DLD1 (cell line): ENCODE measurements around the gene ARHGEF7.

Experiments
- in situ Hi-C: cut with HindIII; loops from 2 replicates; pipeline ENCODE4 v1.10.0; 2017; ENCODE audit warnings: low sequenced_read_pairs

ARHGEF7 gene

DNA sequence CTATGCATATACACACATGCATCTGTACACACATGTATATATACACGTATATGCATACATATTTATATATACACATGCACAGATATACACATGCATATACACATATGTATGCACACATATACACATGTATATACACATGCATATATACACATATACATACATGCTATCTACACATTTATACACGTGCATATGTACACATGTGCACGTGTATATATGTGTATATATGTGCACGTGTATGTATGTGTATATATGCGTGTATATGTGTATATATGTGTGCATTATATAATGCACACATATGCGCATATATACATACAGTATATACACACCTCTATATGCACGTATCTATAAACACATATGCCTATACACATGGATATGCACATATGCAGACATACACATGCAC, 17.8 kb downstream of the ARHGEF7 start:
- in situ Hi-C loops, result no loop called here

DNA sequence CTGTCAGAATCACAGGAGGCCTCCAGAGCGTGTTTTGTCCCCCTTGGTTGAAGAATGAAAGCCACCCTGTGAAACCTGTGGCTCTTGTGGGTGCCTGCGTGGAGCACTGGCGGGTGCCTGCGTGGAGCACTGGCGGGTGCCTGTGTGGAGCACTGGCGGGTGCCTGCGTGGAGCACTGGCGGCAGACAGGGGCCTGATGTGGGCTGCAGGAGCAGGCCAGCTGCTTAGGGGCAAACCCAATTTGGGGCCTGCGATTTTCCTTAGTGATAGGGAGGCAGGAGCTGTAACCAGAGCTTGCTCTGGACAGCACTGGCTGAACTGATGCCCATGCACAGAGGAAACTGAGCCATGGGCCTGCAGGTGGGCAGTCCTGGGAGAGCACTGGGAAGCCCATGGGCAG, 24.3 kb downstream of the ARHGEF7 start:
- in situ Hi-C loops, result no loop called here

DNA sequence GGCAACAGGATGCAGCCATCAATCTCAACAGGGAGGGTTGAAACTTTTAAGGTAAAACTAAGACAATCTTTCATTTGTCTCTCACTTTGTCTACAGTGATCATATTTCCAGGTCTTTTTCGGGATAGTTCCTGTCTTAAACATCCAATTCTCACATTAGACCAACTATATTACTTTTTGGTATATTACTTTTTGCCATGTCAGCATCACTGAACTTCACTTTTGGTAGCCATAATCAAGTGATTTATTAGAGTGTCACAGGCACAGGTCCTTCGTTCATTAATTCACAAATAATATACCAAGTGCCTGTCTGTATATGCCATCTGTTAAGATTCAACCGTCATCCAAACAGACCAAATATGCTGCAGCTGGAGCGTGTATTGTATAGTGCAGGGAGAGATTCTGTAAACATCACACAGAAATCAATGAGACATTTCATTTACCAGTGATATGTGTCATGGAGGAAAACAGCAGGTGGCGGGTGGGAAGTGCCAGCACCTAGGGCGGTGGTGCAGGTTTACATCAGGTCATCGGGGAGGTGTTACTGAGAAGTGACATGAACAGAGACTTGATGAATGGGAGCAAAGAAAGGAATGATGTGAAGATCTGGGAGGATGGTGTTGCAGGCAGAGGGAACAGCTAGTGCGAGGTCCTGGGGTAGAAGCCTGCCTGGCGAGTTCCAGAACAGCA, 24.9 kb downstream of the ARHGEF7 start:
- in situ Hi-C loops, result no loop called here

DNA sequence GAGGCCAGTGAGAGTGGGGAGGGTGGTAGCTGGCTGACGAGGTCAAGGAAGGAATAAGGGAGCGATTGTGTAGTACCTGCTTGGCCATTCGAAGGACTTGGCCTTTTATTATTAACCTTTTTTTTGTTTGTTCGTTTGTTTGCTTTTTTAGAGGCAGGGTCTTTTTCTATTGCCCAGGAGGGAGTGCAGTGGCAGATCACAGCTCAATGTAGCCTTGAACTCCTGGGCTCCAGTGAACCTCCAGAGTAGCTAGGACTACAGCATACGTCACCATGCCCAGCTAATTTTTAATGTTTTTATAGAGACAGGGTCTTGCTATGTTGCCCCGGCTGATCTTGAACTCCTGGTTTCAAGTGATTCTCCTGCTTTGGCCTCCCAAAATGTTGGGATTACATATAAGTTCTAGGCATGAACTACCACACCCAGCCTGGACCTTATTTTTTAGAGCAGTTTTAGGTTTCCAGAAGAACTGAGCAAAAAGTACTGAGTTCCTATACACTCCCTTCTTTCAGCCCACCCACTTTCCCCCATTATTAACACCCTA, 25.5 kb downstream of the ARHGEF7 start:
- in situ Hi-C loops, result no loop called here

DNA sequence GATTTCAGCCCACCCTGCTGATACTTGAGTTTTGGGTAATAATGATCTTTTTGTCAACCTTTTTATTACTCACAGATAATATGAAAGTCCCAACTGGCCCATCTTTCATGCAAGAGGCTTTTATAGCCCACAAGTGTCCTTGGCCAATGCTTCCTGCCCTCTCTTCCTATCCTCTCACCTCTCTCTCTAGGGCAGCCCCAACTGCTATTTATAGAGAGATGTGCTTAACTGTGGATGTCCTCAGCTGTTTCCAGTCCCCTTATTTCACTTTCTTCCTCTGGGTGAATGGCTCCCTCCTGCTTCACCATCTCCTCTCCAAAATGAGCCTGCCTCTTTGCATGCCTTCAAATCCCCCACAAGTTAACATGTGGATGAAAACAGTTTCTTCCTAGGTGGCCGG, 27.4 kb downstream of the ARHGEF7 start:
- in situ Hi-C loops, result no loop called here

DNA sequence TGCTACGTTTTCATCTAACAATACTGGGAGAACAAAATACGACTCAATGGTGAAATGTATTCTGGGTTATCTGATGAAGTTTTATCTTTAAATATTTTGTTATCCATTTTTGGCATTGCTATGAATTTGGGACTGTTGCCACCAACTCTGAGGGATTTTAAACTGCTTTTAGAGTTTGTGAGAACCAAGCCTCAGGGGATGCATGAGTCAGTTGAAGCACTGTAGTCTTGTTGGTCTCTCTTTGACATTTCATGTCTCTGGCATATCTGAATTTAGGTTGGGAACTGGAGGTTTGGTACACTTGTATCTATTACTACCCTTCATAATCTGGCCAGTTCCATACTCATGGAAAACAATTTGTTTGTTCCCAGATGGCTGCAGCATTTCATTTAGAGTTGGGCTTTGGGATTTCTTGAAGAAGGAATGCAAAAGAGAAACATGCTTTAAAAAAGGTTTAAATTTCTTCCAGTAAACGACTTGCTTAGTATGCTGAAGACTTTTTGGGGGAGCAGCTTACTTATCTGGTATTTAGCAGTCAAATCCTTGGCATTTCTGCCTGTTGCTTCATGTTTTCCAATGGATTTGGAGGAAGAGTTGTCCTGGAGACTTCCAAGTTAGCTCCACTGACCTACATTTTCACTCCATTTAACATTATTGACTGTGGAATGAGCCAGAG, 28.9 kb downstream of the ARHGEF7 start:
- in situ Hi-C loops, result no loop called here

DNA sequence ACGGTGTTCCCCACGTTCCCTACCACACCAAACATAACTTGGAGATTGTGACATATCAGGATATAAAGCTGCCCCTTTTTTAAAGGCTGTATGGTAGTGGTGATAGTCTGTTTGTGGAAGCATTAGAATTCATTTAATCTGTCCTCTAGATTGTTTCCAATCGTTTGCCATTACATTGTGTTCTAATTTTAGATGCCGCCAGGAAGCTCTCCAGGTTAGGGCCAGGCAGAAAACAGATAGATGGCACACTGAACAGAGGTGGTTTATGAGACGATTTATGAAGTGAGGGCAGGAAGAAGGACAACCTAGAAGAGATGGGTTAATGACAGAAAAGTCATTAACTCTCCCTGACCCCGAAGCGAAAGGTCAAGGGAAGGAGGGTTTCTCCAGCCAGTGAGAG, 30.0 kb downstream of the ARHGEF7 start:
- in situ Hi-C loops, result no loop called here

DNA sequence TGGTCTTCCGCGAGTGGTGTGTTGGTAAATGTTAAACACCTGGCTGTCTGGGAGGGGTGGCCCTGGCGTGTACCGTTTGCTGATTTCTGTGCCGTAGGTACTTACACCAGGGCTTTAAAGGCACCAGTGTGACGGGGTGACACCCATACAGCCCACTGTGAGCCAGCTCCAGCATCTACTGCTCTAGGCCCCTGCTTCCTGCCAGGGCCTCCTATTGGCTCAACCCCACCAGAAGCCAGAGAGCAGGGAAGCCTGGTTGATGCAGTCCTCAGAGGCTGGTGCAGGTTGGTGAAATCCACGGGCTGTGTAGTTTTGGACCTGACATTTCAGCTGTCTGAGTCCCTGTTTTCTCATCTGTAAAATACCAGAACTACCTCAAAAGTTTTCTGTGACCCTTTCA, 30.4 kb downstream of the ARHGEF7 start:
- in situ Hi-C loops, result no loop called here

DNA sequence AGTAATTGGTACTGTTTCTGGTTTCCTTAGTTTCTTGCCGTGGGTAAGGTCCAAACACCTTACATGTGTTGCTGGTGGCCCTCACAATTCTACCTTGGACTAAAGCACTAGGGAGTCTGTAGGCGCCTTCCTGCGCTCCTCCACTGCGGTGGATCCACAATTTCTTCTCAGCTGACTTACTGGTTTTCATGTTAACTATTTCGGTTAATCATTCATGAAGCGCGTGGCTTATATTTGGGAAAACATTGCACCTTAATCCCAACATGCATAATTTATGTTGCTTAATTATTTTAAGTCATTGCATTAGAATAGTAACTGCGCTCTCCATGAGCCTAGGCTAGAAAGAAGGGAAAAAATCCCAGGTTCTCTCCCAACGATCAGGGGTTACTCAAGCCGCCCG, 37.7 kb downstream of the ARHGEF7 start:
- in situ Hi-C loops, result no loop called here

DNA sequence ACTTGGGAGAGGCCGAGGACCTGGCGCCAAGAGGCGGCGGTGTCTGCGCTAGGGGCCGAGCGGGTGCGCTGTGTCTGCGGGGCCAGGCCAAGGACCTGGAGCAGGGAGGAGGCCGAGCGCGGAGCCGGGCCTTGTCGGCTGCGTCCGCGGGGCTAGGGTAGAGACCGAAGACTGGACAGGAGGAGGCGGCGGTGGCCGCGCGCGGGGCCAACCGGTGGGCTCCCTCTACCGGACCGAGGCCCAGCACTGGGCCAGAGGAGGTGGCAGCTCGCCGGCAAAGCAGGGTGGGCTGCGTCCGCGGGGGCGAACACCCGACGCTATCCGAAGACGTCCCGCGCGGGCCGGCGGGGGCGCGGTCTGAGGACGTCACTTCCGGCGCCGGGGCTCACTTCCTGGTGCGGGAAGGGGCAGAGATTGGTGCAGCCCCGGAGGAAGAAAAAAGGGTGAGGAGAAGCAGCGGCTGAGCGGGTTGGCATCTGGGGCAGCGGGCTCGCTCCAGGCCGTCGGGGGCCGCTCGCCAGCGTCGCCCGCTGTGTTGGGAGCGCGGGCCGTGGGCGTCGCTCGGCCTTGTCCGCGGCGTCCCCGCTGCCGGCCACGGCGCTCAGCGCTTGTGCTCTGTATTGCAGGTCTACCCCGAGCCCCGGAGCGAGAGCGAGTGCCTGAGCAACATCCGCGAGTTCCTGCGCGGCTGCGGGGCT, 38.3 kb downstream of the ARHGEF7 start:
- in situ Hi-C loops, result no loop called here

DNA sequence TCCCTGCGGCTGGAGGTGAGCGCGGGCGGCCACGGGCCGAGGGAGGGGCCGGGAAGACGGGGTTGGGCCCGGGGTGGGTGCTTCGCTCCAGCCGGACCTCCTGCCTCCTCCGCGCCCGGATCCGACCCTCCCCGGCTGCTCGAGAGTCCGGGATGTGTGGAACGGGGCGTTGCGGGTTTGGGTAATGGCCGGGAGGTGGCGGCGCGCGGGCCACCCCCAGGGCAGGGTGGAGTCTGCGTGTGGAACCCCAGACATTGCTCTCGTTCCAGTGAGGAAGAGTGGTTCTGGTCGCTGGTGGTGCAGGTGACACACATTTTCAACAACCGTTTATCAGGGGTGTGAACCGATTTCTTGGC, 38.8 kb downstream of the ARHGEF7 start:
- in situ Hi-C loops, result no loop called here

DNA sequence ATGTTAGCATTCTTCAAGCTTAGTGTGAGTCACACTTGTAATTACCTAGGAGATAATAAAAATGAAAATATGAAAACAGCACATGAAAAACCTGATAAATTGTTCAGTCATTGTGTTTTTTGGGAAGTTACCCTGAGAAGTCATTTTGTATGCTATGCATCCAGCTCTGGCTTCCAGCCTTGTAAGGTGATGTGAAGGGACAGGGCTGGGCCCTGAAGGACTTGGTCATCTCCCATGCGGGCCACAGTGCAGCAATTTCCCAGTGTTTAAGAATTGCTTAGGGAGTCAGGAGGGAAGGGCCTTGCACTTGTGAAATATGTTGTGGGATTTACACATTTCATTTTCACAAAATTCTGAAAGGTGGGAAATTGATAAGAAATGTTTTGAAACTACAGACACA, 41.3 kb downstream of the ARHGEF7 start:
- in situ Hi-C loops, result no loop called here

DNA sequence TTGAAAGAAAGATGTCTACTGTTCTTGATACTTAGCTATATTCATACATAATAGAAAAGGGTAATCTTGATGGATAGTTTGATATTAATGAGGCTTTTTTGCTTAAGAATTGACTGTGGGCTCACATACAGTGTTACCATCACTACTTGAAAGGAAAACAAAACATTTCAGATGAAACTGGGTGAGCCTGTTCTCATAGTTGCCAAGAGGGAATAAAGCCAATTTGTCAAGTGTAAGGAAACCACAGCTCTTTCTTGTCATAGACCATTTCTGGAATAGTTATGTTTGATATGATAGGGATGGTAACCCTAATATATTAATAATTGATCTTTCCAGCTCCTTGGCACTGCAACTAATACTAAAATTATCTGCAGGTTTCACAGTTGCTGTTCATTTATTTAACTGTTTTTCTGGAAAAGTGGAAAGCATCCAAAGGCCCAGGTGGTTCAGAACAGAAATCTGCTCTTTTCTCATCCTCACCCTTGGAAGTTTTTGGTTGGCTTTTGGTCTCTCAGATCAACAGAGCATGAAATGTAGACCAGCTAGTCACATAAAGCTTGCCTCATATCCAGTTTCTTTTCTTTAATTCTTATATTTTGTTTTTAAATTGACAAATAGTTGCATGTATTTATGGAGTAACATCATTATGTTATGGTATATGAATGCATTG, 43.2 kb downstream of the ARHGEF7 start:
- in situ Hi-C loops, result no loop called here

DNA sequence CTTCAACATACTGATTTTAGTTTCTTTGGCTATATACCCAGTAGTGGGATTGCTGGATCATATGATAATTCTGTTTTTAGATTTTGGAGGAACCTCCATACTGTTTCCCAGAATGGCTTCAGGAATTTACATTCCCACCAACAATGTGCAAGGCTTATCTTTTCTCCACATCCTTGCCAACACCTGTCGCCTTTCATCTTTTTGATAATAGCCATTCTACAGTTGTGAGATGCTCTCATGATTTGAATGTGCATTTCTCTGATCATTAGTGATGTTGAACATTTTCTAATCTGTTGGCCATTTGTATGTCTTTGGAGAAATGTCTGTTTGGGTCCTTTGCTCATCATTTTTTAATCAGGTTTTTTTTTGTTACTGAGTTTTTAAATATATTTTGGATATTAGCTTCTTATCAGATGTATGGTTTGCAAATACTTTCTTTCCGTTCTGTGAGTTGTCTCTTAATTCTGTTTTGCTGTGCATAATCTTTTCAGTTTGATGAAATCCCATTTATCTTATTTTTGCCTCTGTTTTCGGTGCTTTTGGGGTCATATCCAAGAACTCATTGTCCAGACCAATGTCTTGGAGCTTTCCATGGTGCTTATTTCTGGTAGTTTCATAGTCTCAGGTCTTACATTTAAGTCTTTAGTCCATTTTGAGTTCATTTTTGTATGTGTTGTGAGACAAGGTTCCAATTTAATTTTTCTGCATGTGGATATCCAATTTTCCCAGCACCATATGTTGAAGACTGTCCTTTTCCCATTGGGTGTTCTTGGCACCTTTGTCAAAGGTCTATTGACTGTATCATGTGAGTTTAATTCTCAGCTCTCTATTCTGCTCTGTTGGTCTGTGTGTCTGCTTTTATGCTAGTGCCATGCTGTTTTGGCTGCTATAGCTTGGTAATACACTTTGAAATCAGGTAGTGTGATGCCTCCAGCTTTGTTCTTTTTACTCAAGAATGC, 44.5 kb downstream of the ARHGEF7 start:
- in situ Hi-C loops, result no loop called here

DNA sequence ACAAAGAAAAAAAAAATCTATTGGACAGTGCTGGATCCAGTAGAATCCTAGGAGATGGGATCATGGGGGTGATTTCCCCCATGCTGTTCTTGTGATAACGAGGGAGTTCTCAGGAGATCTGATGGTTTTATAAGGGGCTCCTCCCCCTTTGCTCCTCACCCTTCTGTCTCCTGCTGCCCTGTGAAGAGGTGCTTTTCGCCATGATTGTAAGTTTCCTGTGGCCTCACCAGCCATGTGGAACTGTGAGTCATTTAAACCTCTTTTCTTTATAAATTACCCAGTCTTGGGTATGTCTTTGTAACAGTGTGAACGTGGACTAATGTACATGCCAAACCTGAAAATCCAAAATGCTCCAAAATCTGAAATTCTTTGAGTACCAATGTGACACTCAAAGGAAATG, 45.5 kb downstream of the ARHGEF7 start:
- in situ Hi-C loops, result no loop called here

DNA sequence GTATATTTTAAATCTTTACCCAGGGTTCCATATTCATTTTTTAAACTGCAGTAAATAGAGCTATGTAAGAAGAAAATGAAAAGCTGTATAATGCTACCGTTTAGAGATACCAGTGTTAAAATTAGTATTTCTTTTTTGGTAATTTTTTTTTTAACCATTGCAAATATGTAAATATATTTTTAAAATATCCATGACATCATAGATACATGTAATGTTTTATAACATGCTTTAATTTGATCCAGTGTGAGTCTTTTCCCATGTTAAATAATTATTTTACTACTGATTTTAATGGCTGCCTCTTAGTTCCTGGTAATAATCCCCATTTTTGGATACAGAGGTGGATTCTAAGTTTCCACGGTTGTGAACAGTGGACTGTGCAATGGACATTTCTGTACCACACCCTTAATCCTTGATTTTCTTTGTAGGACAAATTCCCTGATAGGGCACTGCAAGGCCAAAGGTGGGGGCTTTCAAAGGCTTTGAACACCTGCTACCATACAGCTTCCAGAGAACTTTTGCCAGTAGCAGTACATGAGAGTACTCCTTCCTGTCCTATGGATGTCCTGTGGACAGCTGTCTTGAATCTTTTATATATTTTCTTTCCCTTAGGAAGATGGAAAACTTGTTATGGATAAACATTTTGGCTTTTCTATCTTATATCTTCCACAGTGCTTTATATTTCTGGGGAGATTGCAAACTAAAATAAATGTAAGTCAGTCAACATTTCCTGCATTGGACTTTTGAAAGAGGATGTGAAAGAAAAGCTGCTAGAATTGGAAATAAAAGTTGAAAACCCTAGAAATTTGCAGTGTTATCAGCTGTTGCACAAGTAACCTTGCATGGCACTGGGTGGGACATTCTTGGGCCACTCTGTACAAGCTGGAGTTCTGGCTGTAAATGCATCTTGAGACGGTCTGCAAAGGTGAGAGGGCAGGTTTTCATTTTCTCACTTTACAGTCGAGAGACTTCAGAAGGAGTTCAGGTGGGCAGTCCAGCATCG, 46.8 kb downstream of the ARHGEF7 start:
- in situ Hi-C loops, result no loop called here

DNA sequence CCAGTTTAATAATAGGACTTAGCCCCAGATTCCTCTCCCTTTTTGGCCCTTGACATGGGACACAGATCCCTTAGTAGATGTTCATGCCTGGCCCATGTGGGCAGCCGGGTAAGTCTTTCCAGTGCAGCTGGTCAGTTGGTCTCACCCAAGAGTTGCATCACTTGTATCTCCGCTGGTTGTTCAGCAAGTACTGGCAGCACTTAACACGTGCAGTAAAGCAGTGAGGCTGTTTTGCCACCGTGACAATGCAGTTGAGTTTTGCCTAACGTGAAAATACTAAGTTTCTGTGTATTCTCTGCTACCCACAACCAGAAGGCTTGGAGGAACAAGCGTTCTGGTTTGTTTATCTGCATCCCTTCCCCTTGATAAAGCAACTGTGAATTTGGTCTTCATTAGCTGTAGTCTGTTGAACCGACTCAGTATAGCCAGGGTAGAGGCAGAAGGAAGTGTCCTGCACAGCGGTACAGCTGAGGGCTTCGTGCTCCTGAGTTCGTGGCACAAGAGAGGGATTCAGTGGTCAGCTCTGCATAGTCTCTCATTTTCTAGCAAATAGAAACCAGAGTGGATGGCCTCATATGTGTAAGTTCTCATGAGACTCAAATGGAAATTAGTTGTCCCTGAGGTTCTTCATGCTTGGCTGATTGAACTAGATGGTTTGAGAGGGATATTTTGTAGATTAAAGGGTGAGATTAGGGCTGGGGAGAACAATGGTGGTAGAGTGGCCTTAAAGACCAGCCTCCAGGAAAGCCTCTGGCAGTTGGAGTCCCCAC, 50.3 kb downstream of the ARHGEF7 start:
- in situ Hi-C loops, result no loop called here

DNA sequence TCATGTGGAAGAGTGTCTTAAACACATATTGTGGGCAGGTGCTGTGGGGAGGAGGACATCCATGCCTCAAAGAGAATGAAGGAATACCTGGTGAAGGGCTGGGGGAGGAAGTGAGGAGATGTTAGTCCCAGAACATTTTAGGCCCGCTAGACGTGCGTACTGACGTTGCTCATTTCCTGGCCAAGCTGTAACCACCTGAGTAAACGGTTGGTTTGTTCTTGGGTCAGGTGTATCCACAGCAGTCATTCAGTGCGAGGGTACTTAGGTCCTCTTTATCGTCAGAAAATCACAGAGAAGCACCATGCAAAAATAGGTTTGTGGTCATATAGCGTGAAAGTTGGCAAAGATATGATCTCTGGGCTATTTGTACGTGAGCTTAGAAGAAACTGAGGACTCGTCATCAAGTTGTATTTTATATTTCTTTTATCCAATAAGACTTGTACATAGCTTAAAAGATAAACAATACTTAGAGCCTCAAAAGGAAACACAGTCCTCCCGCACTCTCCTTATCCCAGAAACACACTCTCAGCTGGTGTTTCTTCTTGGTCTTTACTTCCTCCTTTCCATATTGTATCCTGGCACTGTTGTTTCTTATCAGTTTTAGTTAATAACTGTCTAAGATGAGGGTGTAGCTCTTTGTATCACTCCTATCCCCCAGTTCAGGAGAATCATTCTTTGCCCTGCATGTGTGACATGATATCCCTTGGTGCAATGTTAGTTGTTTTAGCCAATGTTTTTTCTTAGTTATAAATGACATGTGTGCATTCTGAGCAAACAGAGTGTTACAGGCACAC, 52.0 kb downstream of the ARHGEF7 start:
- in situ Hi-C loops, result no loop called here
